GM03348 (cell line): ENCODE measurements around the gene CCDC177.

ENCODE experiments used
- DNase-seq: peaks from one replicate; pipeline ENCODE4 v3.0.0; 2012; ENCODE audit warnings: low spot score

The CCDC177 gene

GRCh38 chr14:69528930-69529329 lies 45.7 kb downstream of the CCDC177 start:
- no peak for DNase-seq

GRCh38 chr14:69528143-69528542 lies 46.5 kb downstream of the CCDC177 start:
- no peak for DNase-seq

GRCh38 chr14:69527635-69528034 lies 47.0 kb downstream of the CCDC177 start:
- no peak for DNase-seq

DNA sequence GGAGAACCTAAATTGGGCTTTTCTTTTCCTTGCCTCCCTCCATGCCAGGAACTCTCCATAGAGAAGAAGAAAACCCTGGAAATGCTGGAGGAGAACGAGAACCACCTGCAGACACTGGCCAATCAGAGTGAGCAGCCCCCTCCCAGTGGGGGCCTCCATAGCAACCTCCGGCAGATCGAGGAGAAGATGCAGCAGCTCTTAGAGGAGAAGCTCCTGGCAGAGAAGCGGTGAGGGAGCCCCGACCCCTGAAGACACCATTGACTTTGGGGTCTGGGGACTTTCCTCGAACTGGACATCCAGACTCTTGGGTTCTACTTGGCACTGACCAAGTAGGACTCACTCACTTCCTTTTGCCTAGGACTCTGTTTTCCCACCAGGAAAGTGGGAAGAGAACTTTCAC lies 48.8 kb downstream of the CCDC177 start:
- no peak for DNase-seq

GRCh38 chr14:69522026-69522425 lies 52.6 kb downstream of the CCDC177 start:
- DNase-seq = no peak
